Measurements from ENCODE around the gene ARMC9. TPM values are rescaled to one million over a fixed set of nuclear protein-coding genes. Genes with fewer than 3 reads are reported as not detected.

Gene ARMC9
- total RNA-seq, 1 experiment from 2014 or later: 23.4 TPM

GRCh38 chr2:231170055-231170454, 28.4 kb upstream of the ARMC9 start:
- no peak overlapping the region for H3K4me3 ChIP-seq (ENCODE audit: low read length)
- H3K27me3 ChIP-seq (ENCODE audit: low read length): no peaks in the 10 kb centered on the region
- H3K4me1 ChIP-seq (ENCODE audit: insufficient read depth, low read length): no peaks in the 10 kb centered on the region
- no peaks in the 10 kb centered on the region for H3K79me2 ChIP-seq (ENCODE audit: low read length)
- no peaks in the 10 kb centered on the region for H3F3A ChIP-seq (ENCODE audit: low read length, unreplicated experiment)
- POLR2A ChIA-PET (ENCODE audit: unreplicated experiment): no interaction called here
- no peak overlapping the region for H3K27ac ChIP-seq (ENCODE audit: low read length)
- DNase-seq (no peak), ATAC-seq (no peak)
- H3K9ac ChIP-seq (ENCODE audit: low read length): no peak overlapping the region
- no peak overlapping the region for H3K4me2 ChIP-seq (ENCODE audit: low read length)
- TF ChIP-seq EZH2phosphoT487 (IDR thresholded peaks at IDR 0.05; ENCODE audit: borderline replicate concordance, low read length): no peak
- TF ChIP-seq EZH2 (IDR thresholded peaks at IDR 0.05; ENCODE audit: low read length, unreplicated experiment): no peak
- TF ChIP-seq CTCF (conservative IDR thresholded peaks at IDR 0.05; ENCODE audit: low read depth, low read length): no peak
- no peak overlapping the region for H2AFZ ChIP-seq (ENCODE audit: low read length)
- H4K20me1 ChIP-seq (ENCODE audit: low read length): no peaks in the 10 kb centered on the region
- CTCF ChIA-PET: no interaction called here
- peaks cover 69% of the 10 kb centered on the region for H3K36me3 ChIP-seq (ENCODE audit: low read depth, low read length)
- intact Hi-C loops (cut with micrococcal nuclease): no loop called here
- H3K9me2 ChIP-seq (replicated peaks; ENCODE audit: low read length): no peaks in the 10 kb centered on the region
- BruUV-seq (replicated peaks): no TSS peak
- H3K9me3 ChIP-seq (ENCODE audit: low read length): no peaks in the 10 kb centered on the region

GRCh38 chr2:231172025-231172424, 26.4 kb upstream of the ARMC9 start:
- no peak for DNase-seq
- ChIA-PET POLR2A (ENCODE audit: unreplicated experiment) (no interaction called here), CTCF (no interaction called here)
- Histone ChIP-seq H3K27ac (ENCODE audit: low read length) (no peak overlapping the region), H3K4me2 (ENCODE audit: low read length) (no peak overlapping the region), H3F3A (ENCODE audit: low read length, unreplicated experiment) (no peaks in the 10 kb centered on the region), H3K9me2 (replicated peaks; ENCODE audit: low read length) (no peaks in the 10 kb centered on the region), H3K27me3 (ENCODE audit: low read length) (no peaks in the 10 kb centered on the region), H3K4me3 (ENCODE audit: low read length) (no peak overlapping the region), H2AFZ (ENCODE audit: low read length) (no peak overlapping the region), H3K36me3 (ENCODE audit: low read depth, low read length) (peaks cover 50% of the 10 kb centered on the region), H3K4me1 (ENCODE audit: insufficient read depth, low read length) (no peaks in the 10 kb centered on the region), H3K9ac (ENCODE audit: low read length) (no peak overlapping the region), H3K9me3 (ENCODE audit: low read length) (no peaks in the 10 kb centered on the region), H4K20me1 (ENCODE audit: low read length) (no peaks in the 10 kb centered on the region), H3K79me2 (ENCODE audit: low read length) (no peaks in the 10 kb centered on the region)
- no peak for TF ChIP-seq EZH2phosphoT487 (IDR thresholded peaks at IDR 0.05; ENCODE audit: borderline replicate concordance, low read length)
- TF ChIP-seq EZH2 (IDR thresholded peaks at IDR 0.05; ENCODE audit: low read length, unreplicated experiment): no peak
- no peak for TF ChIP-seq CTCF (conservative IDR thresholded peaks at IDR 0.05; ENCODE audit: low read depth, low read length)
- ATAC-seq: no peak
- no TSS peak for BruUV-seq (replicated peaks)
- intact Hi-C loops (cut with micrococcal nuclease): no loop called here

- BruUV-seq (replicated peaks): no TSS peak
- CTCF ChIA-PET: no interaction called here
- H3K36me3 ChIP-seq (ENCODE audit: low read depth, low read length): peaks cover 42% of the 10 kb centered on the region
- no peaks in the 10 kb centered on the region for H4K20me1 ChIP-seq (ENCODE audit: low read length)
- H2AFZ ChIP-seq (ENCODE audit: low read length): no peak overlapping the region
- no peaks in the 10 kb centered on the region for H3K79me2 ChIP-seq (ENCODE audit: low read length)
- DNase-seq (no peak), ATAC-seq (no peak)
- no peaks in the 10 kb centered on the region for H3K27me3 ChIP-seq (ENCODE audit: low read length)
- no peak overlapping the region for H3K4me3 ChIP-seq (ENCODE audit: low read length)
- H3K9me3 ChIP-seq (ENCODE audit: low read length): no peaks in the 10 kb centered on the region
- POLR2A ChIA-PET (ENCODE audit: unreplicated experiment): no interaction called here
- H3K4me1 ChIP-seq (ENCODE audit: insufficient read depth, low read length): no peaks in the 10 kb centered on the region
- intact Hi-C loops (cut with micrococcal nuclease): no loop called here
- no peak overlapping the region for H3K4me2 ChIP-seq (ENCODE audit: low read length)
- H3K27ac ChIP-seq (ENCODE audit: low read length): no peak overlapping the region
- H3F3A ChIP-seq (ENCODE audit: low read length, unreplicated experiment): no peaks in the 10 kb centered on the region
- H3K9ac ChIP-seq (ENCODE audit: low read length): no peak overlapping the region
- no peak for TF ChIP-seq CTCF (conservative IDR thresholded peaks at IDR 0.05; ENCODE audit: low read depth, low read length)
- no peak for TF ChIP-seq EZH2phosphoT487 (IDR thresholded peaks at IDR 0.05; ENCODE audit: borderline replicate concordance, low read length)
- no peak for TF ChIP-seq EZH2 (IDR thresholded peaks at IDR 0.05; ENCODE audit: low read length, unreplicated experiment)
- no peaks in the 10 kb centered on the region for H3K9me2 ChIP-seq (replicated peaks; ENCODE audit: low read length)
Measured at GRCh38 chr2:231174211-231174651, 24.2 kb upstream of the ARMC9 start.

All from PC-3 (cell line).